ENCODE results near the gene CYP4V2.

The CYP4V2 gene

DNA sequence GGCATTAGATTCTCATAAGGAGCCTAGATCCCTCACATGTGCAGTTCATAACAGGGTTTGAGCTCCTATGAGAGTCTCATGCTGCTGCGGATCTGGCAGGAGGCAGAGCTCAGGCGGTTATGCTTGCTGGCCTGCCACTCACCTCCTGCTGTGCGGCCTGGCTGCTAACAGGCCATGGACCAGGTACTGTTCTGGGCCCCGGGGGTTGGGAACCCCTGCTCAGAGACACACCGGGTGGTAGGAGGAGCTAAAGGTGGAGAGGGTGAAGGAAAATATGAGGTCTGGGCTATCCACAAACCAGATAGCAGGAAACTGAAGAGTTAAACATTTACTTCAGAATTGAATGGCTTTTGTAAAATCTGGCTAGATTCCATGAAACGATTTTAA, 68.7 kb downstream of the CYP4V2 start:
- H3K4me3 ChIP-seq (ENCODE audit: low read length): no peak overlapping the region
- H3K79me2 ChIP-seq (ENCODE audit: low read length): no peaks in the 10 kb centered on the region
- no peaks in the 10 kb centered on the region for H3K4me1 ChIP-seq (ENCODE audit: low read length)
- no peaks in the 10 kb centered on the region for H3K36me3 ChIP-seq (replicated peaks; ENCODE audit: low read depth, low read length)
- no peaks in the 10 kb centered on the region for H3K27me3 ChIP-seq (ENCODE audit: low read depth, low read length)
- H3K9ac ChIP-seq (ENCODE audit: low read length): no peak overlapping the region
- H4K20me1 ChIP-seq (ENCODE audit: insufficient read depth, low read length): no peaks in the 10 kb centered on the region
- no peak for TF ChIP-seq EZH2phosphoT487 (IDR thresholded peaks at IDR 0.05; ENCODE audit: low read depth)
- H3K9me3 ChIP-seq (ENCODE audit: insufficient read depth, low read length): no peaks in the 10 kb centered on the region
- H3K4me2 ChIP-seq (ENCODE audit: low read length): no peak overlapping the region
- no peak overlapping the region for H2AFZ ChIP-seq (ENCODE audit: low read depth, low read length)
- H3K27ac ChIP-seq (ENCODE audit: low read length): no peak overlapping the region
